Endothelial cell of umbilical vein (primary cell): Measurements from ENCODE around the gene DOCK6. TPM values are rescaled to one million over a fixed set of nuclear protein-coding genes. Genes with fewer than 3 reads are reported as not detected.

Experiments used
- BruUV-seq: library from RNA; stranded (reverse); fragments of 400-500 nt; replicated peaks from 2 replicates; lab custom pipeline; 2021; lab: Mats Ljungman, UMichigan
- CTCF ChIA-PET: fragments of 300-600, 350-600 bp; sonication (Branson Sonifier 250); formaldehyde crosslinking; loops from one replicate; lab custom pipeline; 2021; ENCODE audit warnings: antibody characterized with exemption, inconsistent platforms; lab: Charles Lee
- POLR2A ChIA-PET: fragments of 300-600, 350-600 bp; sonication (Branson Sonifier 250); formaldehyde crosslinking; loops from one replicate; lab custom pipeline; 2021; ENCODE audit warnings: antibody characterized with exemption, inconsistent platforms; lab: Charles Lee
- DNase-seq: peaks from one replicate; pipeline ENCODE4 v3.0.0-alpha.2; 2011; ENCODE audit warnings: low read depth, low spot score
- FAIRE-seq: peaks from 2 replicates; lab custom pipeline; 2011; peaks lifted over from hg19 to GRCh38; lab: Jason Lieb, UNC
- H2AFZ ChIP-seq: 2 replicates; pipeline ENCODE4 v1.6.0; 2012; ENCODE audit warnings: low read depth, low read length, control low read depth, inconsistent platforms
- H3K27ac ChIP-seq: 2 replicates; pipeline ENCODE4 v1.5.1; 2011; ENCODE audit warnings: low read depth, mild to moderate bottlenecking, control low read depth, low read length, moderate library complexity; ENCODE audit not compliant: insufficient read depth
- H3K27me3 ChIP-seq, 2 experiments: 2 replicates each; pipeline versions ENCODE4 v1.6.0 to v1.6.1; 2011; ENCODE audit warnings: low read length in 2 of 2, mixed read lengths in 1 of 2; ENCODE audit not compliant: control insufficient read depth in 2 of 2, insufficient read depth in 2 of 2
- H3K36me3 ChIP-seq, 2 experiments: 2 replicates in 1 of 2; 3 replicates in 1 of 2; pipeline ENCODE4 v1.5.1; 2011; ENCODE audit warnings: low read length in 2 of 2, mild to moderate bottlenecking in 1 of 2, moderate library complexity in 1 of 2; ENCODE audit not compliant: control insufficient read depth in 2 of 2, insufficient read depth in 2 of 2; ENCODE audit errors: extremely low read depth in 1 of 2
- H3K4me1 ChIP-seq: 3 replicates; pipeline ENCODE4 v1.5.1; 2011; ENCODE audit warnings: mild to moderate bottlenecking, low read length; ENCODE audit not compliant: control insufficient read depth, insufficient read depth; ENCODE audit errors: extremely low read depth
- H3K4me2 ChIP-seq: 2 replicates; pipeline ENCODE4 v1.6.1; 2011; ENCODE audit warnings: low read length, control low read depth, mixed read lengths; ENCODE audit not compliant: insufficient read depth
- H3K4me3 ChIP-seq, 3 experiments: fragments of 200-600 bp in 1 of 3; sonication (generic), shearing (Covaris generic) in 1 of 3; replicated peaks in 1 of 3; 2 replicates each; pipeline ENCODE4 v1.5.1; 2011 to 2016; ENCODE audit warnings: control low read depth in 3 of 3, low read length in 3 of 3, mild to moderate bottlenecking in 2 of 3, inconsistent platforms in 1 of 3, low read depth in 1 of 3, moderate library complexity in 1 of 3; ENCODE audit not compliant: insufficient read depth in 1 of 3
- H3K79me2 ChIP-seq: 2 replicates; pipeline ENCODE4 v1.6.0; 2012; ENCODE audit warnings: low read length, inconsistent platforms; ENCODE audit not compliant: control insufficient read depth, insufficient read depth
- H3K9ac ChIP-seq: replicated peaks from 2 replicates; pipeline ENCODE3; 2011; ENCODE audit warnings: low read length, control low read depth; ENCODE audit not compliant: insufficient read depth; ENCODE audit errors: extremely low read depth
- H3K9me1 ChIP-seq: replicated peaks from 3 replicates; pipeline ENCODE4 v1.6.0; 2011; ENCODE audit warnings: mild to moderate bottlenecking, low read length; ENCODE audit not compliant: control insufficient read depth, insufficient read depth; ENCODE audit errors: extremely low read depth
- H3K9me3 ChIP-seq: replicated peaks from 2 replicates; pipeline ENCODE4 v1.5.1; 2012; ENCODE audit warnings: low read length, inconsistent platforms; ENCODE audit not compliant: control insufficient read depth, insufficient read depth
- H4K20me1 ChIP-seq: replicated peaks from 2 replicates; pipeline ENCODE3; 2011; ENCODE audit warnings: mild to moderate bottlenecking, low read length; ENCODE audit not compliant: control insufficient read depth, insufficient read depth; ENCODE audit errors: extremely low read depth
- EZH2 ChIP-seq: IDR thresholded peaks from 2 replicates; pipeline ENCODE4 v1.6.1; 2012; ENCODE audit warnings: borderline replicate concordance, low read depth, mild to moderate bottlenecking, moderate library complexity, low read length, inconsistent platforms; ENCODE audit not compliant: severe bottlenecking
- FOS ChIP-seq: IDR thresholded peaks from 2 replicates; pipeline ENCODE4 v1.6.1; 2011; ENCODE audit warnings: mild to moderate bottlenecking, low read length, moderate library complexity, borderline replicate concordance; ENCODE audit not compliant: insufficient read depth
- GATA2 ChIP-seq: IDR thresholded peaks from 2 replicates; pipeline ENCODE4 v1.7.0; 2011; ENCODE audit warnings: low read depth, mild to moderate bottlenecking, moderate library complexity, mixed read lengths, low read length; ENCODE audit not compliant: insufficient read length, insufficient read depth
- JUN ChIP-seq: IDR thresholded peaks from 2 replicates; pipeline ENCODE4 v1.6.1; 2011; ENCODE audit warnings: borderline replicate concordance, low read depth; ENCODE audit not compliant: insufficient read length, insufficient read depth
- MYC ChIP-seq: IDR thresholded peaks from one replicate; pipeline ENCODE4 v1.6.1; 2011; ENCODE audit warnings: mild to moderate bottlenecking, low read depth, low read length
- POLR2A ChIP-seq: IDR thresholded peaks from 2 replicates; pipeline ENCODE4 v1.6.1; 2012; ENCODE audit warnings: low read depth, mild to moderate bottlenecking, control low read depth, low read length
- POLR2AphosphoS5 ChIP-seq: IDR thresholded peaks from 2 replicates; pipeline ENCODE4 v1.6.1; 2012; ENCODE audit warnings: low read depth, mild to moderate bottlenecking, control low read depth, low read length, moderate library complexity; ENCODE audit not compliant: insufficient read depth
- dilution Hi-C: fragments of 300-500 bp; cut with MboI; formaldehyde crosslinking; loops from one replicate; pipeline ENCODE4 v1.15.0; 2019; ENCODE audit warnings: low sequenced_read_pairs; ENCODE audit not compliant: extremely low pct_ligation_motif_present
- intact Hi-C: fragments of 100-400 bp; cut with micrococcal nuclease; formaldehyde crosslinking; loops from one replicate; pipeline ENCODE4 v1.10.0; 2022
- polyA plus RNA-seq, 4 experiments: library from polyadenylated mRNA; depleted of rRNA in 3 of 4; stranded (reverse) in 3 of 4; unstranded in 1 of 4; fragments of >200 nt; gene quantifications; 2 replicates each; pipeline versions ENCODE4 v1.2.1 to v1.2.3, GENCODE V29; 2011 to 2012; ENCODE audit warnings: missing spikeins in 1 of 4
- total RNA-seq: library from RNA; stranded (reverse); gene quantifications from 2 replicates; pipeline ENCODE4 v1.2.3, GENCODE V29; 2021
- TF ChIP-seq, protein P1 (sequence below), 2 donors: IDR thresholded peaks; 1 replicate in 1 of 2; 2 replicates in 1 of 2; pipeline ENCODE4 v1.5.1; 2011; ENCODE audit warnings: low read length in 2 of 2, mild to moderate bottlenecking in 2 of 2, moderate library complexity in 2 of 2, control low read depth in 1 of 2, inconsistent platforms in 1 of 2, low read depth in 1 of 2; ENCODE audit not compliant: insufficient read depth in 1 of 2; ENCODE audit errors: extremely low read depth in 1 of 2

The DOCK6 gene
- total and polyA plus RNA-seq, 2 donors (not counting 3 experiments of a cell fraction or from before 2014, with no cell fraction given) = 126 to 334 TPM

DNA sequence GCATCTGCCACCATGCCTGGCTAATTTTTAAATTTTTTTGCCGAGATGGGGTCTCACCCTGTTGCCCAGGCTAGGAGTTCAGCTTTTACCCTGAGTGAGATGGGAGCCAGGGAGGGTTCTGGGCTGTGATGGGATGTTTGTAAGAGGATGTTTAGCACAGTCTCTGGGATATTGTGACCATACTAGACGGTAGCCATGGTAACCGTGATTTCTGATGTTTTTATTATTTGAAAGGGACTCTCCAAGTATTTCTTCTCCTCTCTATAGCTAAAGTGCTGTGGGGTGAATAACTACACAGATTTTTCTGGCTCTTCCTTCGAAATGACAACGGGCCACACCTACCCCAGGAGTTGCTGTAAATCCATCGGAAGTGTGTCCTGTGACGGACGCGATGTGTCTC lies 44.0 kb upstream of the DOCK6 start:
- Histone ChIP-seq H2AFZ (no peak overlapping the region), H3K36me3 (no peaks in the 10 kb centered on the region), H3K4me2 (no peak overlapping the region), H3K27ac (no peak overlapping the region), H4K20me1 (no peaks in the 10 kb centered on the region), H3K9ac (no peak overlapping the region), H3K4me1 (no peaks in the 10 kb centered on the region), H3K9me1 (no peaks in the 10 kb centered on the region), H3K9me3 (no peaks in the 10 kb centered on the region), H3K4me3 (no peak overlapping the region), H3K27me3 (no peaks in the 10 kb centered on the region), H3K79me2 (no peaks in the 10 kb centered on the region)
- DNase-seq (no peak), FAIRE-seq (no peak)
- BruUV-seq = no TSS peak
- POLR2A ChIA-PET = no interaction called here
- intact Hi-C loops = no loop called here
- TF ChIP-seq GATA2 (no peak), MYC (no peak), FOS (no peak), POLR2AphosphoS5 (no peak), JUN (no peak), EZH2 (no peak), POLR2A (no peak)
- TF ChIP-seq, protein P1, sequence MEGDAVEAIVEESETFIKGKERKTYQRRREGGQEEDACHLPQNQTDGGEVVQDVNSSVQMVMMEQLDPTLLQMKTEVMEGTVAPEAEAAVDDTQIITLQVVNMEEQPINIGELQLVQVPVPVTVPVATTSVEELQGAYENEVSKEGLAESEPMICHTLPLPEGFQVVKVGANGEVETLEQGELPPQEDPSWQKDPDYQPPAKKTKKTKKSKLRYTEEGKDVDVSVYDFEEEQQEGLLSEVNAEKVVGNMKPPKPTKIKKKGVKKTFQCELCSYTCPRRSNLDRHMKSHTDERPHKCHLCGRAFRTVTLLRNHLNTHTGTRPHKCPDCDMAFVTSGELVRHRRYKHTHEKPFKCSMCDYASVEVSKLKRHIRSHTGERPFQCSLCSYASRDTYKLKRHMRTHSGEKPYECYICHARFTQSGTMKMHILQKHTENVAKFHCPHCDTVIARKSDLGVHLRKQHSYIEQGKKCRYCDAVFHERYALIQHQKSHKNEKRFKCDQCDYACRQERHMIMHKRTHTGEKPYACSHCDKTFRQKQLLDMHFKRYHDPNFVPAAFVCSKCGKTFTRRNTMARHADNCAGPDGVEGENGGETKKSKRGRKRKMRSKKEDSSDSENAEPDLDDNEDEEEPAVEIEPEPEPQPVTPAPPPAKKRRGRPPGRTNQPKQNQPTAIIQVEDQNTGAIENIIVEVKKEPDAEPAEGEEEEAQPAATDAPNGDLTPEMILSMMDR (IDR thresholded peaks at IDR 0.05; ENCODE audit: extremely low read depth in 1 of 2, insufficient read depth in 1 of 2, low read depth in 1 of 2, low read length in 2 of 2) = no peak
- CTCF ChIA-PET = interaction anchor here (1.0 kb wide), 1 partner anchor 12 kb away, joined by 4 read pairs; no protein-coding TSS in a partner anchor
- dilution Hi-C loops = no loop called here
